ENCODE data around the gene CALHM2. TPM values are rescaled to one million over a fixed set of nuclear protein-coding genes. Genes with fewer than 3 reads are reported as not detected.

Gene CALHM2
- total RNA-seq, 2 donors from 2014 or later: 11.2 to 12.7 TPM

DNA sequence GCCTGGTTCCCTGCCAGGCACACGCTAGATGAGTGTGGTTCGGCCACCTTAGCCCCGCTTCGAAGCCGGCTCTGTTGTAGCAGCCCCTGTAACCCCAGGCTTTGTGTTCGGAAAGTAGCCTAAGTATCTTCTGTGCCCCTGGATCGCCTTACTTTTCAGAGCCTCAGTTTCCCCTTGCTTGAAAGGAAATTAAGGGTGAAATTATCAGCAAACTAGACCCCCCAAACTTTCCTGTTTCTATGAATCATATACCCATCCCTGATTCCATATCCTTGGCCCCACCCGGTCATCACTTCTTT is 55.4 kb downstream of the CALHM2 start:
- Mint-ChIP-seq H3K4me1 (ENCODE audit: low read depth in 2 of 2) (peaks cover 34 to 47% of the 10 kb centered on the region in 2 donors), H3K36me3 (peaks cover 23% of the 10 kb centered on the region), H3K27me3 (no peaks in the 10 kb centered on the region), H3K9me3 (no peaks in the 10 kb centered on the region), H3K27ac (peak overlapping the region; percentile 78 to 94), H3K4me3 (peak overlapping the region; percentile 99)
- no peak for ATAC-seq
- DNase-seq (ENCODE audit: low spot score): no peak

Other genes starting within 250 kb of the CALHM2 start
- not detected for gene RPEL1, start 206.5 kb downstream of the CALHM2 start, total RNA-seq
- gene INA, start 175.2 kb downstream of the CALHM2 start, total RNA-seq: under 1 TPM in 1 of 2 donors, not detected in 1; 0.14 TPM
- 10 to 100 TPM; 12.2 to 19.0 TPM for gene PCGF6, start 101.2 kb downstream of the CALHM2 start, total RNA-seq
- 10 to 100 TPM in 1 of 2 donors, 1 to 10 TPM in 1; 8.3 to 11.3 TPM for gene TAF5, start 84.4 kb downstream of the CALHM2 start, total RNA-seq
- gene ATP5MK, start 55.9 kb downstream of the CALHM2 start, total RNA-seq: 100 to 1,000 TPM; 161 to 302 TPM
- 100 to 1,000 TPM in 1 of 2 donors, 10 to 100 TPM in 1; 61.7 to 151 TPM for gene PDCD11, start 55.7 kb downstream of the CALHM2 start, total RNA-seq
- gene CALHM1, start 6.5 kb upstream of the CALHM2 start, total RNA-seq: not detected
- not detected for gene CALHM3, start 26.9 kb upstream of the CALHM2 start, total RNA-seq
- gene NEURL1, start 41.3 kb upstream of the CALHM2 start, total RNA-seq: 1 to 10 TPM; 1.4 to 1.8 TPM